GM12878 (cell line): ENCODE results near the gene FAM83G. TPM values are rescaled to one million over a fixed set of nuclear protein-coding genes. Genes with fewer than 3 reads are reported as not detected.

ENCODE experiments used
- ATAC-seq: fragments of 200-7000 bp; cut with Tn5 transposase; 3 replicates; pipeline ENCODE4 v1.9.1; 2020; ENCODE audit warnings: mild to moderate bottlenecking, moderate library complexity
- BruUV-seq: library from RNA; stranded (reverse); fragments of 400-500 nt; replicated peaks from 2 replicates; lab custom pipeline; 2021; lab: Mats Ljungman, UMichigan
- CTCF ChIA-PET: fragments of 300-600 bp; sonication (Branson Sonifier 250); formaldehyde crosslinking; extraction: SDS; loops from one replicate; lab custom pipeline; 2021; ENCODE audit warnings: inconsistent platforms; lab: Yijun Ruan, JAX
- POLR2A ChIA-PET: fragments of 350-600 bp; formaldehyde crosslinking; extraction: SDS; loops from one replicate; lab custom pipeline; 2021; ENCODE audit warnings: inconsistent platforms; lab: Charles Lee
- RAD21 ChIA-PET: fragments of 300-600 bp; sonication (Branson Sonifier 250); formaldehyde crosslinking; loops from one replicate; lab custom pipeline; 2023; ENCODE audit warnings: antibody characterized with exemption; ENCODE audit not compliant: unreplicated experiment; lab: Charles Lee
- SMC1A ChIA-PET: fragments of 300-600 bp; sonication (Branson Sonifier 250); formaldehyde crosslinking; loops from one replicate; lab custom pipeline; 2023; ENCODE audit not compliant: unreplicated experiment, uncharacterized antibody; lab: Charles Lee
- DNase-seq: peaks from one replicate; pipeline ENCODE4 v3.0.0-alpha.2; 2011; ENCODE audit warnings: low read depth, low spot score
- FAIRE-seq: peaks from 3 replicates; lab custom pipeline; 2011; peaks lifted over from hg19 to GRCh38; lab: Jason Lieb, UNC
- H2AFZ ChIP-seq: 2 replicates; pipeline ENCODE4 v1.6.0; 2011; ENCODE audit warnings: low read depth, low read length, control low read depth; ENCODE audit not compliant: control insufficient read depth
- H3K27ac ChIP-seq: 2 replicates; pipeline ENCODE4 v1.5.1; 2011; ENCODE audit warnings: control low read depth; ENCODE audit not compliant: control insufficient read depth, insufficient read depth
- H3K27me3 ChIP-seq, 2 experiments: replicated peaks in 1 of 2; 2 replicates each; pipeline versions ENCODE4 v1.6.0 to v1.6.1; 2011; ENCODE audit warnings: low read length in 1 of 2; ENCODE audit not compliant: control insufficient read depth in 2 of 2, insufficient read depth in 2 of 2
- H3K36me3 ChIP-seq, 2 experiments: 2 replicates each; pipeline ENCODE4 v1.5.1; 2011; ENCODE audit warnings: low read length in 1 of 2; ENCODE audit not compliant: control insufficient read depth in 2 of 2, insufficient read depth in 2 of 2
- H3K4me1 ChIP-seq: 2 replicates; pipeline ENCODE4 v1.6.1; 2011; ENCODE audit warnings: mild to moderate bottlenecking, low read length, moderate library complexity, mixed read lengths; ENCODE audit not compliant: control insufficient read depth, insufficient read depth
- H3K4me2 ChIP-seq: 2 replicates; pipeline ENCODE4 v1.6.0; 2011; ENCODE audit warnings: control low read depth; ENCODE audit not compliant: control insufficient read depth, insufficient read depth
- H3K4me3 ChIP-seq: fragments of 200-600 bp; sonication (generic); 2 replicates; pipeline ENCODE4 v1.5.1; 2016
- H3K79me2 ChIP-seq: 2 replicates; pipeline ENCODE4 v1.6.0; 2011; ENCODE audit warnings: low read length; ENCODE audit not compliant: control insufficient read depth, insufficient read depth
- H3K9ac ChIP-seq: 2 replicates; pipeline ENCODE4 v1.8.0; 2011; ENCODE audit warnings: low read length, control low read depth, mixed read lengths; ENCODE audit not compliant: control insufficient read depth, insufficient read depth
- H3K9me3 ChIP-seq: replicated peaks from 3 replicates; pipeline ENCODE4 v1.5.1; 2011; ENCODE audit warnings: mild to moderate bottlenecking, low read length; ENCODE audit not compliant: control insufficient read depth, insufficient read depth
- H4K20me1 ChIP-seq: 2 replicates; pipeline ENCODE4 v1.6.0; 2011; ENCODE audit not compliant: control insufficient read depth, insufficient read depth
- BACH1 ChIP-seq: fragments of 450-650 bp; IDR thresholded peaks from 2 replicates; pipeline ENCODE4 v1.6.1; 2017; ENCODE audit warnings: mild to moderate bottlenecking, borderline replicate concordance
- POU2F2 ChIP-seq: IDR thresholded peaks from 3 replicates; pipeline ENCODE4 v1.6.1; 2011; ENCODE audit warnings: low read depth, mild to moderate bottlenecking, low read length, borderline replicate concordance
- TCF7 ChIP-seq: IDR thresholded peaks from 2 replicates; pipeline ENCODE4 v1.6.1; 2014; ENCODE audit warnings: antibody characterized with exemption, borderline replicate concordance
- ZNF207 ChIP-seq: fragments of 450-650 bp; IDR thresholded peaks from 2 replicates; pipeline ENCODE4 v1.6.1; 2014; ENCODE audit warnings: antibody characterized with exemption, mild to moderate bottlenecking, borderline replicate concordance
- ZNF384 ChIP-seq: IDR thresholded peaks from 2 replicates; pipeline ENCODE4 v1.6.1; 2012; ENCODE audit warnings: low read depth, mild to moderate bottlenecking, low read length, improper control_type of control experiment, borderline replicate concordance
- WGBS: methylation state at CpG from one replicate; pipeline ENCODE4 v1.1.6; 2016; ENCODE audit warnings: low lambda C conversion rate; ENCODE audit not compliant: insufficient replicate concordance, insufficient coverage; ENCODE audit errors: missing lambda C conversion rate; 5-methylcytosine and 5-hydroxymethylcytosine counted together
- in situ Hi-C: fragments of 300-500 bp; cut with MboI; formaldehyde crosslinking; loops from 9 replicates; pipeline ENCODE4 v1.14.3; 2018; ENCODE audit warnings: mixed read lengths
- intact Hi-C: fragments of 100-400 bp; cut with micrococcal nuclease; formaldehyde crosslinking; loops from one replicate; pipeline ENCODE4 v1.14.2; 2022; ENCODE audit not compliant: unreplicated experiment
- polyA plus RNA-seq, 11 experiments: library from polyadenylated mRNA; depleted of rRNA in 4 of 11; unstranded in 6 of 11; stranded (reverse) in 5 of 11; fragments of >200 nt; fragmentation: Nextera tagmentation in 4 of 11; fragmentation: Illumina TruSeq in 1 of 11; extraction: Ambion mirVana in 4 of 11; extraction: Trizol in 1 of 11; gene quantifications; 1 replicate in 1 of 11; 2 replicates in 10 of 11; pipeline versions ENCODE4 v1.2.1 to v1.2.3, GENCODE V29; 2011 to 2016; ENCODE audit warnings: inconsistent platforms in 2 of 11, missing spikeins in 2 of 11, low read depth in 1 of 11
- total RNA-seq, 4 experiments: library from RNA; depleted of rRNA in 3 of 4; stranded (reverse); fragments of >200 nt in 3 of 4; fragmentation: Illumina TruSeq in 1 of 4; extraction: Trizol in 1 of 4; gene quantifications; 2 replicates each; pipeline versions ENCODE4 v1.2.1 to v1.2.3, GENCODE V29; 2013 to 2021
- TF ChIP-seq, protein P1 (sequence below): fragments of 450-650 bp; IDR thresholded peaks from 2 replicates; pipeline ENCODE4 v1.6.1; 2016; ENCODE audit warnings: mild to moderate bottlenecking

The FAM83G gene
- total and polyA plus RNA-seq, 10 of the 15 experiments (the other 5 are each of a cell fraction or from before 2014, with no cell fraction given): 0.03 to 16.7 (median 6.5) TPM

DNA sequence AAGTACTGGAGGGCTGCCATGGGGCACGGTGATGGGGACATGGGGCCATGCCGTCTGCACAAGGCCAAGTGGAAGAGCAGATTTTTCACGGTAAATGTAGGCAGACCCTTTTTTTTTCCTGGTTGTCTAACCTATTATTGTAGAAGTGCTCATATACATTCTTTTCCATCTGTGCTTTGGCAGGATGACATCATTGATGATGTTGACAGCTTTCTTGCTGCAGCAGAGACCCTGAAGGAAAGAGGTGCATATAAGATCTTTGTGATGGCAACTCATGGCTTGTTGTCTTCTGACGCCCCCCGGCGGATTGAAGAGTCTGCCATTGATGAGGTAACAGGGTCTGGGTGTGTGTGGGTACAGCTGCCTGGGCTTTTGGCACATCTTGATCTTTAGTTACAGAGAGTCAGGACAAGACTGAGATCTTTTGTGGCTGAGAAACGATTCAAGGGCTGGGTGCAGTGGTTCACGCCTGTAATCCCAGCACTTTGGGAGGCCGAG is 75.9 kb downstream of the FAM83G start (continued):
- TF ChIP-seq ZNF207: no peak

DNA sequence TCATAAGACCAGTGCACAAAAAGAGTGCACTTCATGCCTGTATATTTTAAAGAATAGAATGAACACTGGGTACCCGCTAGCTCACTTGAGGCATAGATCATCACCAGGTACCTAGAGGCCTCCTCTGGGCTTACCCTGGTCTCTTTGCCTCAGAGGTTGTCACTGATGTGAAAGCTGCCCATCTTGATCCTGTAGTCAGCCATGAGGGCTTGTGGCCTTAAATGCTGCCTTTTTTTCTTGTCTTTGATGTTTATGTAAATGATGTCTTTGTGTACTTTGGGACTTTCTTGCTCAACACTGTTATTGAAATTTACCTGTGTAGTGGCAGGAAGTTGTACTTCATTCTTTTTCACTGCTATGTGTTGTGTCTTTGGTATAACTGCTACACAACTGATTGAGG is 79.4 kb downstream of the FAM83G start:
- 71% methylated on average over 1 of the region's 1 CpG for WGBS
- ATAC-seq: no peak
- CTCF ChIA-PET: interaction anchor here (2.4 kb wide), 1 partner anchor 36 kb away, joined by 13 read pairs; no protein-coding TSS in a partner anchor
- H3K79me2 ChIP-seq: peaks cover 14% of the 10 kb centered on the region
- TF ChIP-seq POU2F2: 0 out of 3 replicates have a peak, but pooled peaks have one; percentile 22
- peak; percentile 29; the same call in 1 of the 2 replicates for TF ChIP-seq TCF7
- no peak for TF ChIP-seq BACH1
- TF ChIP-seq, protein P1, sequence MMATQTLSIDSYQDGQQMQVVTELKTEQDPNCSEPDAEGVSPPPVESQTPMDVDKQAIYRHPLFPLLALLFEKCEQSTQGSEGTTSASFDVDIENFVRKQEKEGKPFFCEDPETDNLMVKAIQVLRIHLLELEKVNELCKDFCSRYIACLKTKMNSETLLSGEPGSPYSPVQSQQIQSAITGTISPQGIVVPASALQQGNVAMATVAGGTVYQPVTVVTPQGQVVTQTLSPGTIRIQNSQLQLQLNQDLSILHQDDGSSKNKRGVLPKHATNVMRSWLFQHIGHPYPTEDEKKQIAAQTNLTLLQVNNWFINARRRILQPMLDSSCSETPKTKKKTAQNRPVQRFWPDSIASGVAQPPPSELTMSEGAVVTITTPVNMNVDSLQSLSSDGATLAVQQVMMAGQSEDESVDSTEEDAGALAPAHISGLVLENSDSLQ: 0 out of 2 replicates have a peak, but pooled peaks have one; percentile 29
- TF ChIP-seq ZNF384: 0 out of 2 replicates have a peak, but pooled peaks have one; percentile 21
- TF ChIP-seq, all 136 proteins: peak for 4
- no peak overlapping the region for H3K27ac ChIP-seq
- POLR2A ChIA-PET: interaction anchor here (1.3 to 3.2 kb wide), 2 partner anchors 16 to 67 kb away, joined by 11 to 18 read pairs; partner anchors contain the start of gene PRPSAP2
- no peak overlapping the region for H3K4me3 ChIP-seq
- BruUV-seq: no TSS peak
- H3K9ac ChIP-seq: no peak overlapping the region
- peaks cover 18 to 22% of the 10 kb centered on the region in 2 experiments for H3K36me3 ChIP-seq
- SMC1A ChIA-PET: interaction anchor here (0.7 to 2.1 kb wide), 7 partner anchors 13 to 66 kb away, joined by 3 to 6 read pairs (median 4); no protein-coding TSS in a partner anchor
- H4K20me1 ChIP-seq: no peaks in the 10 kb centered on the region
- H3K27me3 ChIP-seq: no peaks in the 10 kb centered on the region
- no peak overlapping the region for H3K4me2 ChIP-seq
- H3K4me1 ChIP-seq: peaks cover 19% of the 10 kb centered on the region
- DNase-seq: no peak
- intact Hi-C loops: no loop called here
- no peak for FAIRE-seq
- in situ Hi-C loops: no loop called here
- H2AFZ ChIP-seq: no peak overlapping the region
- H3K9me3 ChIP-seq: no peaks in the 10 kb centered on the region
- RAD21 ChIA-PET: interaction anchor here (1.1 to 3.9 kb wide), 2 partner anchors 24 to 66 kb away, joined by 3 to 28 read pairs; partner anchors contain the start of gene PRPSAP2
